ENCODE measurements around the gene CSMD2.

CSMD2 gene

DNA sequence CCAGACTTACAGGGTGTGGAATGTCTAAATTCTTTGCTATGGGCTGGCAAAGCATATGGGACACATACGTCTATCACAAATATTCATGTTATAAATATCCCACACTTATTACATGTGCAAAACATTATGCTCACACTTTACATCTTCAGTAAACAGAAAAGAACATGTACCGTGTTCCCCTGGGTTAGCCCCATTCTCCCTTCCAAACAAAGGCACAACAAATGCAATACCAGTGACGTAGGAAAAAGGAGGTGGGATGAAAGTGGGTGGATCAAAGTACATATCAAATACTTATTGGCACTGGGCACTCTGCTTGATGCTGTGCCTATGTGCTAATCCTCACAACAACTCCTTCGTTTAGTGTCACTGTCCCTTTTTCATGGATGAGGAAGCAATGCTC is 521.8 kb downstream of the CSMD2 start:
- Histone ChIP-seq H3K27me3 (ENCODE audit: control insufficient read depth in 5 of 5, insufficient read depth in 4 of 5, low read length in 5 of 5) (peaks cover 0 to 10% (median 2%) of the 10 kb centered on the region in 5 donors), H3K27ac (ENCODE audit: low read depth, low read length) (no peak overlapping the region), H3K9ac (ENCODE audit: low read length in 5 of 5) (no peak overlapping the region), H3K4me1 (ENCODE audit: control insufficient read depth in 5 of 5, insufficient read depth in 5 of 5, low read length in 5 of 5) (no peaks in the 10 kb centered on the region), H3K36me3 (ENCODE audit: control insufficient read depth in 5 of 5, insufficient read depth in 5 of 5, low read length in 5 of 5) (no peaks in the 10 kb centered on the region), H3K4me3 (ENCODE audit: low read depth in 1 of 5, low read length in 5 of 5) (no peak overlapping the region), H3K9me3 (ENCODE audit: control insufficient read depth in 5 of 5, low read length in 5 of 5) (no peaks in the 10 kb centered on the region)

DNA sequence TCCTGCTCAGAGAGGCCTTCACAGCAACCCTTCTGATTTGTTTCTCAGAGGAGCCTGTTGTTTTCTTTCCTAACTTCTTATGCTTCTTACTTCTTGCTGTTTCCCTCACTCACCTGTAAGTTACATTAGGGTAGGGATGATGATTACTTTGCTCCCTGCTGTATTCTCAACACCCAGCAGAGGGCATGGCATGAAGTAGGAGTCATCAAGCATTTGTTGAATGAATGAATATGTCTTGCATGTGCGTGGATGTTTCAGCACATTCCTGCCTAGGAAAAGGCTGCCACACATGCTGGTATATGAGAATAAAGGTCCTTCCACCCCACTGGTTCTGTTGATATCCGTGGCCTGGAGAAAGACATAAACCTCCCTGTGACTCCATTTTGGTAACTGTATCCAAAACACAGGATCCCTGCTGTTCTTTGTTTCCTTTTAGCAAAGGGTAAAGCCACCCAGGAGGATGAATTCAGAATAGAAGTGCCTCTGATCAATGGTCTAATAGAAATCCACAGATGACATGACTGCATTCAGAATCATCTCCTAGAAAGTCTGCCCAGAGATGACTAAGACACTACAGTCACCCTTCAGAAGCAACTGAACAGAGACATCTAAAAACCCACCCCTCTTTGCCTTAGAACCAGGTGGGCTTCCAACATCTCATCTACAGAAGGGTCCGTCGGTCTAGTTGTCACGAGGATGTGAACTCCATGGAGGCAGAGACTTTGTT is 523.8 kb downstream of the CSMD2 start:
- Histone ChIP-seq H3K4me1 (ENCODE audit: control insufficient read depth in 5 of 5, insufficient read depth in 5 of 5, low read length in 5 of 5) (no peaks in the 10 kb centered on the region), H3K27me3 (ENCODE audit: control insufficient read depth in 5 of 5, insufficient read depth in 4 of 5, low read length in 5 of 5) (peaks cover 0 to 10% (median 2%) of the 10 kb centered on the region in 5 donors), H3K36me3 (ENCODE audit: control insufficient read depth in 5 of 5, insufficient read depth in 5 of 5, low read length in 5 of 5) (no peaks in the 10 kb centered on the region), H3K9me3 (ENCODE audit: control insufficient read depth in 5 of 5, low read length in 5 of 5) (no peaks in the 10 kb centered on the region), H3K9ac (ENCODE audit: low read length in 5 of 5) (no peak overlapping the region), H3K4me3 (ENCODE audit: low read depth in 1 of 5, low read length in 5 of 5) (no peak overlapping the region), H3K27ac (ENCODE audit: low read depth, low read length) (no peak overlapping the region)

DNA sequence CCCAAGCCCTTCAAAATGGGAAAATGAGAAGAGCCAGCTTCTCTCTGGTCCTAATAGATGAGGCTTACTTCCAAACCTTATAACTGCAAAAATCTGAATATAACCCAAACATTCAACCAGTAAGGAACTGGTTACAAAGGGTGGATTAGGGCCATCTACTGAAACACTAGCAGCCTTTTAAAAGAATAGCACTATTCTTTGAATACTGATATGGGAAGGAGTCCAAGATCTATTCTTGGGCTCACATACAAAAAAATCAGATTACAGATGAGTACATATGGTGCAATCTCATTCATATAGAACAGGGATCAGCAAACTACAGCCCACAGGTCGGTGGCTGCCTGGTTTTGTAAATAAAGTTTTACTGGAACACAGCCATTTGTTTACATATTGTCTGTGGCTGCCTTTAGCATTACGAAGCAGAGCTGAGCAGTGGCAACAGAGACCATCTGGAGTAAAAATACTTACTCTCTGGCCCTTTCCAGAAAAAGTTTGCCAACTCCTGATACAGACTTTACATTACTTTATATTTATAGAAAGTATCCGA is 524.8 kb downstream of the CSMD2 start:
- H3K27me3 ChIP-seq (ENCODE audit: control insufficient read depth in 5 of 5, insufficient read depth in 4 of 5, low read length in 5 of 5): peaks cover 0 to 6% (median 2%) of the 10 kb centered on the region in 5 donors
- no peaks in the 10 kb centered on the region for H3K9me3 ChIP-seq (ENCODE audit: control insufficient read depth in 5 of 5, low read length in 5 of 5)
- H3K36me3 ChIP-seq (ENCODE audit: control insufficient read depth in 5 of 5, insufficient read depth in 5 of 5, low read length in 5 of 5): no peaks in the 10 kb centered on the region

DNA sequence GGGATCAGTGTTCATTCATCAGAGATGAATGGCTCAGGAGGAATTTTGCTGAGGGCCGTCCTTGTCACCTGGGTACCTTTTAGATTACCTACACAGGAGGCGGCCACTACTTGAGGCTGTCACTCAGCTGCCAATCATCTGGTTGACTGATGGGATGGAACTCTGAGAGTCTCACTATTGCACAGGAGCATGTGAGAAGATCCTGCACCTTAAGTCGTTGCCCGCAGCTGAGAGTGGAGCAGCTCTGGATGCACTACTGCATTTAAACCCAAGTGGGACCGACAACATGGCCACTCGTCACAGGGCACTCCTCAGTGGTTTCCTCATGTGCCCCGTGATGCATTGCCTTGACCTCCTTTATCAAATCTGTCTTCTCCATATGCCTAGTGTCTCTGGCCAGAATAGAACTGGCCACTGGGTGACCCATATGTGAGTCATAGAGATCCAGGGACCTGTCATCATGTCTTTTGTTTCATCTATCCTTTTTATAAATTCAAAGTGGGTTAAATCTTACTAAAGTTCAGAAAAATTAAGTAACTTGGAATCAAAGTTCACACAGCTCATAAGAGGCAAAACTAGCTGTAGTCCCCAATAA is 527.1 kb downstream of the CSMD2 start:
- H3K27ac ChIP-seq (ENCODE audit: low read depth, low read length): no peak overlapping the region
- H3K9ac ChIP-seq (ENCODE audit: low read length in 5 of 5): no peak overlapping the region
- H3K36me3 ChIP-seq (ENCODE audit: control insufficient read depth in 5 of 5, insufficient read depth in 5 of 5, low read length in 5 of 5): no peaks in the 10 kb centered on the region
- peaks cover 0 to 4% (median 3%) of the 10 kb centered on the region in 5 donors for H3K4me1 ChIP-seq (ENCODE audit: control insufficient read depth in 5 of 5, insufficient read depth in 5 of 5, low read length in 5 of 5)
- H3K4me3 ChIP-seq (ENCODE audit: low read depth in 1 of 5, low read length in 5 of 5): no peak overlapping the region
- H3K27me3 ChIP-seq (ENCODE audit: control insufficient read depth in 5 of 5, insufficient read depth in 4 of 5, low read length in 5 of 5): peaks cover 0 to 10% (median 5%) of the 10 kb centered on the region in 5 donors
- no peaks in the 10 kb centered on the region for H3K9me3 ChIP-seq (ENCODE audit: control insufficient read depth in 5 of 5, low read length in 5 of 5)

More for the DNA sequence above, 524.8 kb downstream of the CSMD2 start:
- H3K4me1 ChIP-seq (ENCODE audit: control insufficient read depth in 5 of 5, insufficient read depth in 5 of 5, low read length in 5 of 5): no peaks in the 10 kb centered on the region
- H3K9ac ChIP-seq (ENCODE audit: low read length in 5 of 5): no peak overlapping the region
- H3K27ac ChIP-seq (ENCODE audit: low read depth, low read length): no peak overlapping the region
- no peak overlapping the region for H3K4me3 ChIP-seq (ENCODE audit: low read depth in 1 of 5, low read length in 5 of 5)

DNA sequence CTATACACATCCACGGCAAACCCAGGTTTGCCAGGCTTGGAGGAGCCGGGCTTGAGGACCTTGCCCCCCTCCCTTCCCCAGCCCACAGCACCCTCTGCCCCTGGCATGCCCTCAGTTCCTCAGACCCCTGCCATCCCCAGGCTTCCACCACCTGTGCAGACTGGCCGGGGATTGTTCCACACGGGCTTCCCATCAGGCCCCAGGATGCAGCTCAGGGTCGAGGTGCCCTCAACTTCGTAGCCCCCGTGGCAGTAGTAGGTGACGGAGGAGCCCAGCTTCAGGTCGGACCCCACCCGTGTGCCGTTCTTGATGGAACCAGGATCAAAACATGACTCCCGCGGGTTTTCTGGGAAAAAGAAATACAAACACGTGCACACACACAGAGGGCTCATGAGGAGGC is 528.8 kb downstream of the CSMD2 start:
- no peaks in the 10 kb centered on the region for H3K9me3 ChIP-seq (ENCODE audit: control insufficient read depth in 5 of 5, low read length in 5 of 5)
- H3K36me3 ChIP-seq (ENCODE audit: control insufficient read depth in 5 of 5, insufficient read depth in 5 of 5, low read length in 5 of 5): no peaks in the 10 kb centered on the region

DNA sequence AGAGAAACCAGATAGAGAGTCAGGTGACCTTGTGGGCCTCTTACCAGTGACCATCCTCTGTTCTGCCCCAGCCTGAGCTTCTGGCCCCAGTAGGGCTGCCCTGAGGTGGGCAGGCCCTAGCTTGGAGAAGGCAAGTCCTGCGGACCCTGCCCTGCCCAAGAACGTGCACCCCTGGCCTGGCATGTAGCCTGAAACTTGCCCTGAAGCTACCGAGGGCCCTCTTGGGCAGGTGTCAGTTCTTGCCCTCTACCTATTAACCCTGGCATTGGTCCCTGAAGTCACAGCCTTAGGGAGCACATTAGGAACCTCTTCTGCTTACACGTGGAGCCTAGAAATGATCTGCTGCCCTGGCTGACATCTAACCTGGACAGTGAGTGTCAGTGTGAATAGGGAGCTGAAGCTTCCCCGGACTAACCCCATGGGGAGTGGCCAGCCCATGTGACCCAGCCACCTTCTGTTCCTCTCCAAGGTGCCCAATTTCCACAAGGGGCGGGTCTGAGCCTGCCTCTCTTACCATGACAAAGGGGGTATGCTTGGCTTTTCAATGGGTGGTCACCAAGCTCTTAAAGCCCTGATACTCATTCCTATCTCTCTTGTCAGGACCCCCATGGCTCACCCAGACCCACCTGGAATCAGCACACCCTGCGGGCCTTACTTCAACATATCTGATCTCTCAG is 529.6 kb downstream of the CSMD2 start:
- Histone ChIP-seq H3K27me3 (ENCODE audit: control insufficient read depth in 5 of 5, insufficient read depth in 4 of 5, low read length in 5 of 5) (peaks cover 0 to 10% (median 5%) of the 10 kb centered on the region in 5 donors), H3K4me3 (ENCODE audit: low read depth in 1 of 5, low read length in 5 of 5) (no peak overlapping the region), H3K36me3 (ENCODE audit: control insufficient read depth in 5 of 5, insufficient read depth in 5 of 5, low read length in 5 of 5) (no peaks in the 10 kb centered on the region), H3K9me3 (ENCODE audit: control insufficient read depth in 5 of 5, low read length in 5 of 5) (no peaks in the 10 kb centered on the region), H3K4me1 (ENCODE audit: control insufficient read depth in 5 of 5, insufficient read depth in 5 of 5, low read length in 5 of 5) (peaks cover 0 to 4% (median 3%) of the 10 kb centered on the region in 5 donors), H3K9ac (ENCODE audit: low read length in 5 of 5) (no peak overlapping the region), H3K27ac (ENCODE audit: low read depth, low read length) (no peak overlapping the region)

More for the DNA sequence above, 528.8 kb downstream of the CSMD2 start:
- Histone ChIP-seq H3K27ac (ENCODE audit: low read depth, low read length) (no peak overlapping the region), H3K9ac (ENCODE audit: low read length in 5 of 5) (no peak overlapping the region), H3K27me3 (ENCODE audit: control insufficient read depth in 5 of 5, insufficient read depth in 4 of 5, low read length in 5 of 5) (peaks cover 0 to 10% (median 5%) of the 10 kb centered on the region in 5 donors), H3K4me1 (ENCODE audit: control insufficient read depth in 5 of 5, insufficient read depth in 5 of 5, low read length in 5 of 5) (peaks cover 0 to 4% (median 3%) of the 10 kb centered on the region in 5 donors), H3K4me3 (ENCODE audit: low read depth in 1 of 5, low read length in 5 of 5) (no peak overlapping the region)

DNA sequence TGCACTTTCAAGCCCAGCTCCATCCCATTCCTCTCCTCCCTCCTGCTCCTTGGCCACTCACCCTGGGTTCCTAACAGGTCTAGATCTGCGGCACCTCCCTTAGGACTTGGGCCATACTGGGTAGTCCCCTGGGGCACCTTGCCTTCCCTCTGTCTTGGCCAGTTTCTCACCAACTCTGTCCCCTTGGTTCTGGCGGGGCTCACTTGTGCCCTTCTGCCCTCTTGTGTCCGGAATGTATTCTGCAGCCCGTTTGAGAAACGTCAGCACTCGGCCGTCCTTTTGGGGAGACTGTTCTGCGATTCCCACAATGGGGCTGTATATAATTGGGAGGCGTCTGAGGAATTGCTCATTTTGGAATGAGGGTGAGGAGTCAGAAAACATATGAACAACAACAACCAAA is 530.2 kb downstream of the CSMD2 start:
- Histone ChIP-seq H3K4me3 (ENCODE audit: low read depth in 1 of 5, low read length in 5 of 5) (no peak overlapping the region), H3K36me3 (ENCODE audit: control insufficient read depth in 5 of 5, insufficient read depth in 5 of 5, low read length in 5 of 5) (no peaks in the 10 kb centered on the region), H3K9ac (ENCODE audit: low read length in 5 of 5) (no peak overlapping the region), H3K27me3 (ENCODE audit: control insufficient read depth in 5 of 5, insufficient read depth in 4 of 5, low read length in 5 of 5) (peaks cover 0 to 10% (median 5%) of the 10 kb centered on the region in 5 donors), H3K4me1 (ENCODE audit: control insufficient read depth in 5 of 5, insufficient read depth in 5 of 5, low read length in 5 of 5) (peaks cover 0 to 4% (median 3%) of the 10 kb centered on the region in 5 donors), H3K9me3 (ENCODE audit: control insufficient read depth in 5 of 5, low read length in 5 of 5) (no peaks in the 10 kb centered on the region), H3K27ac (ENCODE audit: low read depth, low read length) (no peak overlapping the region)

DNA sequence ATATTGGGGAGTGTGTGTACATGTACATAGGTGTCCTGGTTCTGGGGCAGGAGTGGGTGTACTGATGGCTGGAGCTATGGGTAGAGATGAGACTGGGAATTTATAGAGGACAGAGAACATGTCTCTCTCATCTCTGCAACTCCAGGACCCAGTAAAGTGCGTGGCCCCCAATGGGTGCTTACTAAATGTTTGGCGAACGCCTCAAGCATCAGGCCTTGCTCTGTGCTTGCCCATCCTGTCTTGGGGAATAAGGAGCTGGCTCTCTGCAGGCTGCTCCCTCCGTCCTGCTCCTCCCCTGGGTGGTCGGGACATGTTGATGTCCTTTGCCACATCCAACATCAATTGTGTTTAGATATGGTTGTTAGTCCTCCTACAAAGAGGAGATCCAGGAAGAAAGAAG is 530.9 kb downstream of the CSMD2 start:
- Histone ChIP-seq H3K4me3 (ENCODE audit: low read depth in 1 of 5, low read length in 5 of 5) (no peak overlapping the region), H3K27me3 (ENCODE audit: control insufficient read depth in 5 of 5, insufficient read depth in 4 of 5, low read length in 5 of 5) (peaks cover 0 to 10% (median 5%) of the 10 kb centered on the region in 5 donors), H3K36me3 (ENCODE audit: control insufficient read depth in 5 of 5, insufficient read depth in 5 of 5, low read length in 5 of 5) (no peaks in the 10 kb centered on the region), H3K4me1 (ENCODE audit: control insufficient read depth in 5 of 5, insufficient read depth in 5 of 5, low read length in 5 of 5) (peaks cover 0 to 4% (median 3%) of the 10 kb centered on the region in 5 donors), H3K9ac (ENCODE audit: low read length in 5 of 5) (no peak overlapping the region), H3K27ac (ENCODE audit: low read depth, low read length) (no peak overlapping the region), H3K9me3 (ENCODE audit: control insufficient read depth in 5 of 5, low read length in 5 of 5) (no peaks in the 10 kb centered on the region)

DNA sequence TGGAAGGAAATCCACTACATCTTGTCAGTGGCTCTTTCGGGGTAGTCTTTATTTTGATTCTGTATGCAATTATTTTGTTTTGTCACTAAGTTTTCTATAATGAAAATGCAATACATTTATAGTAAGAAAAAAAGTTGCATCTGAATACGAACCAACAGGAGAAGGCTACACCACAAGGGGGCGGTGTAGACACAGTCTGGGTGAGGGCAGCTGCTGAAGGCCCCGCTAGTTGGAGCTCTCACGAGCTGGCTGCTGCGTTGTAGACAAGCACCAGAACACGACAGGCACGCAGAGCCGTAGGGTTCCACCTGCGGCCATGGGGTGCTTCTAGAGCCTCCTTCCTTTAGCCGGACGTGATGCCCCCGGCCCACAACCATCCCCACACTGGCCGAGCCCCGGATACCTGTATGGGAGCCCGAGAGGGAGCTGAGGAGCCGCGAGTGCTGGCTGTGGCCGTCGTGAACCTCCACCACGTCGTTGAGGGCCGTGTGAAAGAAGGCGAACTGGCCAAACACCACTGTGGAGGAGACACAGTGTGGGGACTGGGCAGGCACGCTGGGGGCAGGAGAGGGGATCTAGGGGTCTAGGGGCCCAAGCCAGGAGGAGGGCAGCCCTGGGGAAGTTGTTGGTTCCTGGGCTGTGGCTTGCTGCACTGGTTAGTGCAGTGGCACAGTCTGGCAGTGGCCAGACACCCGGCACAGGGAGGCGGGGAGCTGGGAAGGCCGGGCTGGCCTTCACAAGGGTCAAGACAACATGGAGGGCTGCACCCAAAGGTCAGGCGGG is 531.8 kb downstream of the CSMD2 start:
- Histone ChIP-seq H3K9ac (ENCODE audit: low read length in 5 of 5) (no peak overlapping the region), H3K4me1 (ENCODE audit: control insufficient read depth in 5 of 5, insufficient read depth in 5 of 5, low read length in 5 of 5) (peaks cover 0 to 4% (median 3%) of the 10 kb centered on the region in 5 donors), H3K27ac (ENCODE audit: low read depth, low read length) (no peak overlapping the region), H3K9me3 (ENCODE audit: control insufficient read depth in 5 of 5, low read length in 5 of 5) (no peaks in the 10 kb centered on the region), H3K27me3 (ENCODE audit: control insufficient read depth in 5 of 5, insufficient read depth in 4 of 5, low read length in 5 of 5) (peaks cover 0 to 10% (median 5%) of the 10 kb centered on the region in 5 donors), H3K36me3 (ENCODE audit: control insufficient read depth in 5 of 5, insufficient read depth in 5 of 5, low read length in 5 of 5) (no peaks in the 10 kb centered on the region), H3K4me3 (ENCODE audit: low read depth in 1 of 5, low read length in 5 of 5) (no peak overlapping the region)

All from subcutaneous abdominal adipose tissue (tissue), 5 donors.